ENCODE measurements around the gene WDR45.

The WDR45 gene

GRCh38 chrX:49100704-49101628 is 21.3 kb upstream of the WDR45 start:
- H3K9me2 ChIP-seq (replicated peaks; ENCODE audit: low read depth, low read length): no peaks in the 10 kb centered on the region
- H3F3A ChIP-seq (ENCODE audit: low read depth): no peaks in the 10 kb centered on the region
- no peaks in the 10 kb centered on the region for H3K36me3 ChIP-seq (ENCODE audit: insufficient read depth, low read length)
- H3K9ac ChIP-seq (ENCODE audit: low read depth, low read length, poor library complexity, severe bottlenecking): peak overlapping the region; percentile 79
- no peaks in the 10 kb centered on the region for H4K20me1 ChIP-seq (ENCODE audit: insufficient read depth, low read length, poor library complexity, severe bottlenecking)
- H3K4me2 ChIP-seq (ENCODE audit: low read depth, low read length, poor library complexity, severe bottlenecking): peak overlapping the region; percentile 79
- H2AFZ ChIP-seq (ENCODE audit: low read length): peak overlapping the region; percentile 88
- H3K79me2 ChIP-seq (ENCODE audit: insufficient read depth, low read length): peaks cover 7% of the 10 kb centered on the region; the same call in 1 of the 2 replicates
- no peaks in the 10 kb centered on the region for H3K27me3 ChIP-seq (ENCODE audit: insufficient read depth, low read length, poor library complexity, severe bottlenecking)
- no peak for TF ChIP-seq EZH2phosphoT487 (IDR thresholded peaks at IDR 0.05; ENCODE audit: borderline replicate concordance)
- TF ChIP-seq, protein P1, sequence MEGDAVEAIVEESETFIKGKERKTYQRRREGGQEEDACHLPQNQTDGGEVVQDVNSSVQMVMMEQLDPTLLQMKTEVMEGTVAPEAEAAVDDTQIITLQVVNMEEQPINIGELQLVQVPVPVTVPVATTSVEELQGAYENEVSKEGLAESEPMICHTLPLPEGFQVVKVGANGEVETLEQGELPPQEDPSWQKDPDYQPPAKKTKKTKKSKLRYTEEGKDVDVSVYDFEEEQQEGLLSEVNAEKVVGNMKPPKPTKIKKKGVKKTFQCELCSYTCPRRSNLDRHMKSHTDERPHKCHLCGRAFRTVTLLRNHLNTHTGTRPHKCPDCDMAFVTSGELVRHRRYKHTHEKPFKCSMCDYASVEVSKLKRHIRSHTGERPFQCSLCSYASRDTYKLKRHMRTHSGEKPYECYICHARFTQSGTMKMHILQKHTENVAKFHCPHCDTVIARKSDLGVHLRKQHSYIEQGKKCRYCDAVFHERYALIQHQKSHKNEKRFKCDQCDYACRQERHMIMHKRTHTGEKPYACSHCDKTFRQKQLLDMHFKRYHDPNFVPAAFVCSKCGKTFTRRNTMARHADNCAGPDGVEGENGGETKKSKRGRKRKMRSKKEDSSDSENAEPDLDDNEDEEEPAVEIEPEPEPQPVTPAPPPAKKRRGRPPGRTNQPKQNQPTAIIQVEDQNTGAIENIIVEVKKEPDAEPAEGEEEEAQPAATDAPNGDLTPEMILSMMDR (conservative IDR thresholded peaks at IDR 0.05; ENCODE audit: low read length): no peak
- H3K9me3 ChIP-seq (ENCODE audit: insufficient read depth, low read depth, low read length): no peaks in the 10 kb centered on the region
- H3K4me3 ChIP-seq (ENCODE audit: low read length, poor library complexity, severe bottlenecking): peak overlapping the region; percentile 81
- no peaks in the 10 kb centered on the region for H3K4me1 ChIP-seq (ENCODE audit: insufficient read depth, low read length, poor library complexity, severe bottlenecking)

GRCh38 chrX:49096419-49096818 is 16.7 kb upstream of the WDR45 start:
- Histone ChIP-seq H3K4me2 (ENCODE audit: low read depth, low read length, poor library complexity, severe bottlenecking) (no peak overlapping the region), H2AFZ (ENCODE audit: low read length) (no peak overlapping the region), H3K36me3 (ENCODE audit: insufficient read depth, low read length) (no peaks in the 10 kb centered on the region), H3K27me3 (ENCODE audit: insufficient read depth, low read length, poor library complexity, severe bottlenecking) (no peaks in the 10 kb centered on the region), H3K4me1 (ENCODE audit: insufficient read depth, low read length, poor library complexity, severe bottlenecking) (no peaks in the 10 kb centered on the region), H3K9me2 (replicated peaks; ENCODE audit: low read depth, low read length) (no peaks in the 10 kb centered on the region), H3K79me2 (ENCODE audit: insufficient read depth, low read length) (peaks cover 7% of the 10 kb centered on the region; the same call in 1 of the 2 replicates), H4K20me1 (ENCODE audit: insufficient read depth, low read length, poor library complexity, severe bottlenecking) (no peaks in the 10 kb centered on the region), H3K9ac (ENCODE audit: low read depth, low read length, poor library complexity, severe bottlenecking) (no peak overlapping the region), H3K4me3 (ENCODE audit: low read length, poor library complexity, severe bottlenecking) (no peak overlapping the region), H3F3A (ENCODE audit: low read depth) (no peaks in the 10 kb centered on the region), H3K9me3 (ENCODE audit: insufficient read depth, low read depth, low read length) (no peaks in the 10 kb centered on the region)
- no peak for TF ChIP-seq EZH2phosphoT487 (IDR thresholded peaks at IDR 0.05; ENCODE audit: borderline replicate concordance)
- TF ChIP-seq, protein P1 (conservative IDR thresholded peaks at IDR 0.05; ENCODE audit: low read length): no peak

DNA sequence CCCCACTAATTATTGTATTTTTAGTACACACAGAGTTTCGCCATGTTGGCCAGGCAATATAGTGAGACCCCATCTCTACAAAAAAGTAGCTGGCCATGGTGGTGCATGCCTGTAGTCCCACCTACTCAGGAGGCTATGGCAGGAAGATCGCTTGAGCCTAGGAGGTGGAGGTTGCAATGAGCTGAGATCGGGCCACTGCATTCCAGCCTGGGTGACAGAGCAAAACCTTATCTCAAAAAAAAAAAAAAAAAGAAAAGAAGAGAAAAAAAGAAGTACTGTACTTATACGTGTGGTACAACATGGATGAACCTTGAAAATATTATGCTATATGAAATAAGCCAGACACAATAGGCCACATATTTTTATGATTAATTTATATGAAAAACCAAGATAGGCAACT is 9.9 kb upstream of the WDR45 start:
- H3K27me3 ChIP-seq (ENCODE audit: insufficient read depth, low read length, poor library complexity, severe bottlenecking): no peaks in the 10 kb centered on the region
- H3K4me1 ChIP-seq (ENCODE audit: insufficient read depth, low read length, poor library complexity, severe bottlenecking): no peaks in the 10 kb centered on the region
- no peaks in the 10 kb centered on the region for H3F3A ChIP-seq (ENCODE audit: low read depth)
- H3K4me3 ChIP-seq (ENCODE audit: low read length, poor library complexity, severe bottlenecking): no peak overlapping the region
- H3K9me2 ChIP-seq (replicated peaks; ENCODE audit: low read depth, low read length): no peaks in the 10 kb centered on the region
- no peaks in the 10 kb centered on the region for H3K79me2 ChIP-seq (ENCODE audit: insufficient read depth, low read length)
- no peak overlapping the region for H3K9ac ChIP-seq (ENCODE audit: low read depth, low read length, poor library complexity, severe bottlenecking)
- H2AFZ ChIP-seq (ENCODE audit: low read length): no peak overlapping the region
- H4K20me1 ChIP-seq (ENCODE audit: insufficient read depth, low read length, poor library complexity, severe bottlenecking): no peaks in the 10 kb centered on the region
- TF ChIP-seq, protein P1 (conservative IDR thresholded peaks at IDR 0.05; ENCODE audit: low read length): no peak
- no peak for TF ChIP-seq EZH2phosphoT487 (IDR thresholded peaks at IDR 0.05; ENCODE audit: borderline replicate concordance)
- H3K36me3 ChIP-seq (ENCODE audit: insufficient read depth, low read length): no peaks in the 10 kb centered on the region
- H3K4me2 ChIP-seq (ENCODE audit: low read depth, low read length, poor library complexity, severe bottlenecking): no peak overlapping the region
- H3K9me3 ChIP-seq (ENCODE audit: insufficient read depth, low read depth, low read length): no peaks in the 10 kb centered on the region
